HG03439 (cell line): ENCODE measurements around the gene MAP3K13.
A peak's percentile ranks its signal among the peaks of the same experiment; 100 is the strongest.
"Not testable (repeated sequence)": the region's sequence is repeated elsewhere in the genome, so short reads cannot be mapped to it uniquely, and the experiment has no call there.

ENCODE experiments used
- ATAC-seq: cut with Tn5 transposase; IDR thresholded peaks from one replicate; pipeline ENCODE4 v1.9.1; 2021; ENCODE audit warnings: mild to moderate bottlenecking, moderate library complexity; ENCODE audit not compliant: unreplicated experiment

MAP3K13 gene

GRCh38 chr3:185442031-185442430, 79.1 kb downstream of the MAP3K13 start:
- no peak for ATAC-seq

- ATAC-seq, result no peak
These were observed 81.4 kb downstream of the MAP3K13 start for GRCh38 chr3:185444329-185444728.

GRCh38 chr3:185448107-185448506, 85.2 kb downstream of the MAP3K13 start:
- no peak for ATAC-seq

- ATAC-seq, result not testable (repeated sequence)
These were observed 88.5 kb downstream of the MAP3K13 start for GRCh38 chr3:185451432-185451831.

- no peak for ATAC-seq
These were observed 94.4 kb downstream of the MAP3K13 start for GRCh38 chr3:185457376-185457775.

- no peak for ATAC-seq
These were observed 97.4 kb downstream of the MAP3K13 start for GRCh38 chr3:185460309-185460708.

- no peak for ATAC-seq
These were observed 97.9 kb downstream of the MAP3K13 start for GRCh38 chr3:185460719-185461350.

GRCh38 chr3:185465471-185465870, 102.5 kb downstream of the MAP3K13 start:
- no peak for ATAC-seq

GRCh38 chr3:185466123-185466522, 103.2 kb downstream of the MAP3K13 start:
- ATAC-seq, result not testable (repeated sequence)

GRCh38 chr3:185469542-185469941, 106.6 kb downstream of the MAP3K13 start:
- no peak for ATAC-seq

GRCh38 chr3:185470323-185470722, 107.4 kb downstream of the MAP3K13 start:
- ATAC-seq, result no peak

GRCh38 chr3:185473290-185473815, 110.4 kb downstream of the MAP3K13 start:
- ATAC-seq, result no peak

- not testable (repeated sequence) for ATAC-seq
These were observed 112.0 kb downstream of the MAP3K13 start for GRCh38 chr3:185474922-185475321.

GRCh38 chr3:185477316-185477715, 114.4 kb downstream of the MAP3K13 start:
- ATAC-seq, result no peak

GRCh38 chr3:185479373-185479945, 116.5 kb downstream of the MAP3K13 start:
- no peak for ATAC-seq

- no peak for ATAC-seq
These were observed 121.4 kb downstream of the MAP3K13 start for GRCh38 chr3:185484296-185484695.

GRCh38 chr3:185486394-185486793, 123.5 kb downstream of the MAP3K13 start:
- ATAC-seq, result no peak

- no peak for ATAC-seq
These were observed 125.5 kb downstream of the MAP3K13 start for GRCh38 chr3:185488465-185488864.

GRCh38 chr3:185489462-185489861, 126.5 kb downstream of the MAP3K13 start:
- no peak for ATAC-seq

- ATAC-seq, result no peak
These were observed 127.3 kb downstream of the MAP3K13 start for GRCh38 chr3:185490241-185490640.

GRCh38 chr3:185498503-185499396, 135.8 kb downstream of the MAP3K13 start, which contains the start of gene TMEM41A:
Gene TMEM41A, minus strand, starts transcription at chr3:185499035. Its CDS starts 74 bp downstream, at chr3:185498961.
- peak; percentile 95 for ATAC-seq
